Muscle of leg (tissue), 11 donors: ENCODE data around the gene TCP11L2. TPM values are rescaled to one million over a fixed set of nuclear protein-coding genes. Genes with fewer than 3 reads are reported as not detected.
"Not testable (repeated sequence)": the region's sequence is repeated elsewhere in the genome, so short reads cannot be mapped to it uniquely, and the experiment has no call there.

Experiments used
- DNase-seq: peaks from one replicate; pipeline ENCODE4 v3.0.0; 2013
- H3K27ac ChIP-seq: one replicate; pipeline ENCODE4 v1.5.1; 2013; ENCODE audit warnings: mild to moderate bottlenecking, low read length, control low read depth
- H3K27me3 ChIP-seq: one replicate; pipeline ENCODE4 v1.6.1; 2013; ENCODE audit warnings: low read length; ENCODE audit not compliant: control insufficient read depth, insufficient read depth
- H3K36me3 ChIP-seq: one replicate; pipeline ENCODE4 v1.6.1; 2013; ENCODE audit warnings: low read length; ENCODE audit not compliant: control insufficient read depth, insufficient read depth
- H3K4me1 ChIP-seq: one replicate; pipeline ENCODE4 v1.6.1; 2013; ENCODE audit warnings: low read length; ENCODE audit not compliant: control insufficient read depth, insufficient read depth
- H3K4me3 ChIP-seq: one replicate; pipeline ENCODE4 v1.5.1; 2013; ENCODE audit warnings: low read length, control low read depth
- H3K9me3 ChIP-seq: replicated peaks from 2 replicates; pipeline ENCODE4 v1.6.1; 2013; ENCODE audit warnings: low read depth, low read length; ENCODE audit not compliant: control insufficient read depth
- WGBS: methylation state at CpG from one replicate; pipeline ENCODE4 v1.1.5; 2013; ENCODE audit warnings: missing lambda C conversion rate; ENCODE audit not compliant: insufficient coverage; 5-methylcytosine and 5-hydroxymethylcytosine counted together
- polyA plus RNA-seq, 8 donors: library from polyadenylated mRNA; unstranded; fragments of 120-200 nt; gene quantifications; one replicate each; pipeline versions ENCODE4 v1.2.1 to v1.2.3, GENCODE V29; 2013; ENCODE audit warnings: inconsistent platforms in 1 of 8, low replicate concordance in 1 of 8; ENCODE audit not compliant: insufficient read length in 8 of 8, insufficient read depth in 1 of 8
- total RNA-seq: library from RNA; stranded (reverse); fragments of 120-200 nt; gene quantifications from one replicate; pipeline ENCODE4 v1.2.4, GENCODE V29; 2013

Gene TCP11L2
- total and polyA plus RNA-seq, 9 donors = 6.7 to 17.1 (median 8.6) TPM

- Histone ChIP-seq H3K36me3 (no peaks in the 10 kb centered on the region), H3K9me3 (no peaks in the 10 kb centered on the region), H3K4me3 (peak overlapping the region; percentile 1), H3K4me1 (peaks cover 27% of the 10 kb centered on the region), H3K27me3 (no peaks in the 10 kb centered on the region), H3K27ac (peak overlapping the region; percentile 94)
- WGBS = 67% methylated on average over 1 of the region's 5 CpGs
- peak; percentile 70 for DNase-seq
Observed at GRCh38 chr12:106304001-106304421, 1.5 kb downstream of the TCP11L2 start.

DNA sequence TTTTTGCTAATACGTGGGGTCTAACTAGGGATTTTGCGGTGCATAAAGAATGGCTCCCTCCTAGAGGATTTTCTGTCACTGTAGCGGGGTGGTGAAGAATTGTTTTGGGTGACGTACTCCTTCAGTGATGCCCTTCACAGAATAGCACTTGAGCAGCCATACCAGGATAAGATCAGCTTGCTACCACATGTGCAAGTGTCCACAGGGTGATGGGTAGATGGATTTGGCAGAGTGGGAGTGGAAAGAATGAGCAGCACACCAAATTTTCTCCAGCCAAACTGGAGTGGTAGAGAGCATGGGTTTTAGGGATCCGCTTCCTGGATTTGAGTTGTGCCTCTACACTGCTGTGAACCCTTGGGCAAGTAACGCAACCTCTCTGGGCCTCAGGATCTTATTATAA, 2.3 kb downstream of the TCP11L2 start:
- no CpG with 5 or more reads among the region's 6 CpGs for WGBS
- H3K9me3 ChIP-seq = no peaks in the 10 kb centered on the region
- peaks cover 2% of the 10 kb centered on the region for H3K36me3 ChIP-seq
- no peak overlapping the region for H3K27ac ChIP-seq
- DNase-seq = no peak
- no peaks in the 10 kb centered on the region for H3K27me3 ChIP-seq
- no peak overlapping the region for H3K4me3 ChIP-seq
- peaks cover 33% of the 10 kb centered on the region for H3K4me1 ChIP-seq

DNA sequence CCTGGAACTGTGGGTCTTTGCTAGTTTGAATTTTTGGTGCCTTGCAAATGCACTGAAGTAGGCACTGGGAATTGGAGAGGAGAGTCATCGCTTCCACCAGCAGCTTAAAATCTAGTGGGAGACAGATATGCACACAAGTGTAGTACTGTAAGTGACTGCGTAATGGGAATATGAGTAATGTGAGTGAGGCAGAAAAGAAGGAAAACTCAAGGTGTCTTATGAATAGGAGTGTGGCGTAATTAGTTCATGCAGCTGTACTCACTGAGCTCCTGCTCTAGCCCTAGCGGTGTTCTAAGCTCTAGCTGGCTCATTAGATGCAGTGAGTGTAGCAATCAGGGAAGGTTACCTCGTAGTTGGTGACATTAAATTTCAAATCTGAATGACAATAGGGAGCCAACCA, 2.8 kb downstream of the TCP11L2 start:
- peaks cover 36% of the 10 kb centered on the region for H3K4me1 ChIP-seq
- H3K4me3 ChIP-seq = no peak overlapping the region
- no peaks in the 10 kb centered on the region for H3K9me3 ChIP-seq
- no peaks in the 10 kb centered on the region for H3K27me3 ChIP-seq
- no peak overlapping the region for H3K27ac ChIP-seq
- peaks cover 2% of the 10 kb centered on the region for H3K36me3 ChIP-seq
- no peak for DNase-seq
- 76% methylated on average over 5 of the region's 5 CpGs for WGBS

DNA sequence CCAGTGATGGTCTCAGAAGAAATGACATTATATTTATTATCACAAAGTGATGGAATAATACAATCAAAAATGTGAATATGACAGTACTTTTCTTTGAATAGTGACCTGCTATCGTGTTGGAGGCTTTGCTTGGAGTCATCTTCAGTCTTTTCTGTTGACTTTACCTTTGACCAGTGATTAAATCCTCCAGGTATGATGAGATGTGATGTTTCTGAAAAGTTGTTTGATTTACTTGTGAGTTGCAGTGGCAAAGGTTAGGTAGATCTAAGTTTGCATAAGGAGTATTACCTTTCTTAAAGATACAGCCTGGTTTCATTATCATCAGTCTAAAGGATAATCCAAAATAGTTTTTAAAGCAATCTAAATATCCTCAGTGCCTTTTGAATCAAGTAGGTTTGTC, 4.6 kb downstream of the TCP11L2 start:
- Histone ChIP-seq H3K4me3 (no peak overlapping the region), H3K9me3 (no peaks in the 10 kb centered on the region), H3K4me1 (peaks cover 33% of the 10 kb centered on the region), H3K36me3 (peaks cover 2% of the 10 kb centered on the region), H3K27me3 (no peaks in the 10 kb centered on the region), H3K27ac (no peak overlapping the region)
- WGBS = no CpG with 5 or more reads among the region's 1 CpG
- DNase-seq = no peak

DNA sequence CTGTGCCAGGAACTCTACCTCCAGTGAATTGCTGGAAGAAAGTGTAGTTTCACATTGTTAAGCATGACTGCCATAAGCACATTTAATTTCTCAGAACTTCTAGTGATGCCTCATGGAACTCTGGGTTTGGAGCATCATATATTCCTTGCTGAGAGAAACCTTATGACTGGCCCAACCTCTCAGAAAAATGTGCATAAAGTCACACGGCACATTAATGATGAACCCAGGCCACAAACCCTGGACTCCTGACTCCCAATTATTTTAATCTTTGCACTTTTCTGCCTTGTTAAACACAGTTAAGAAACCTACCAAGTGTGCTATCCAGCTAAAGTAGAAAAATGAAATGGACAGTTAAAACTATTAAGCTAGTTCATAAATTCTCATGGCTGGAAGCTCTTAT, 5.6 kb downstream of the TCP11L2 start:
- H3K4me1 ChIP-seq = peaks cover 32% of the 10 kb centered on the region
- H3K4me3 ChIP-seq = no peak overlapping the region
- H3K27ac ChIP-seq = no peak overlapping the region
- DNase-seq = peak; percentile 41
- no peaks in the 10 kb centered on the region for H3K27me3 ChIP-seq
- peaks cover 2% of the 10 kb centered on the region for H3K36me3 ChIP-seq
- no peaks in the 10 kb centered on the region for H3K9me3 ChIP-seq
- WGBS = no CpG with 5 or more reads among the region's 1 CpG

- DNase-seq = no peak
- no peaks in the 10 kb centered on the region for H3K9me3 ChIP-seq
- H3K4me1 ChIP-seq = peaks cover 28% of the 10 kb centered on the region
- no peak overlapping the region for H3K4me3 ChIP-seq
- peaks cover 2% of the 10 kb centered on the region for H3K36me3 ChIP-seq
- no peaks in the 10 kb centered on the region for H3K27me3 ChIP-seq
- H3K27ac ChIP-seq = no peak overlapping the region
- 59% methylated on average over 3 of the region's 3 CpGs for WGBS
Observed at GRCh38 chr12:106308611-106309010, 6.1 kb downstream of the TCP11L2 start.

DNA sequence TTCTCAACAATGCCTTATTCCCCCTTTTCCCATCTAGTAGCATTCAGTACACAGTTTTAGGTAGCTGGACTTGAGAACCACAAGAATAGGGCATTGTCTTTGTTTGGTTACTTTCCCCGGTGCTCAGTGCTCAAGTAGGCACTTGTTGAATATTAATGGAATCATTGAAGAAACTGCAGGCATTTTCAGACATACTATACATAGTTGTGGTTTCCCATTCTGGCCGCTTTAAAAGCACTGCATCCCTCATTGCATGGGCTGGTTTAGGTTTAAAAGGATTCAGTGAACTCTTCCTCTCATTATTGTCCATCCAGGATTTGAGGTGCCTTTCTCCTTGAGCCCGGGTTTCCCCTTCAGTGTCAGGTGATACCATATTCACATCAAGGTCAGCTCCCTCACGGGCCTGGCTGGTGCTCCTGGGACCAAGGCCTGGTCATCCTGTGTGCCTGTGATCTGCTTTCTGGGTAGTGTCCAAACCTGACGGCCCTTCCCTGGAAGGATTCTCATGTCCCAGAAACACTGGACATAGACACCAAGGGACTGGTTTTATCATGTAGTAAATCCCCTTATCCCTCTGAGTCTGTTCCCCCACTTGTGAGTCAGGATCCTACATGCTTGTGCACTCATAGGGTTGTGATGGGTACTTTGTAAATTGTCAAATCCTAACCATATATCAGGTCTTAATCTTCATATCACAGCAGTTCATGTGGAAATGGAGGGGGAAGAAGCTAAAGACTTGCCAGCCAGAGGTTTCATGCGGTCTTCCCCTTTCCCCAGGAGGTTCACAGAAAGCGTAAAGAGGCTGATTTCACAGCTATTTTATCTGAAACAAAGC, 7.4 kb downstream of the TCP11L2 start:
- Histone ChIP-seq H3K4me1 (peaks cover 22% of the 10 kb centered on the region), H3K4me3 (no peak overlapping the region), H3K36me3 (peaks cover 2% of the 10 kb centered on the region), H3K27me3 (no peaks in the 10 kb centered on the region), H3K9me3 (no peaks in the 10 kb centered on the region), H3K27ac (no peak overlapping the region)
- WGBS = 77% methylated on average over 3 of the region's 7 CpGs
- no peak for DNase-seq

GRCh38 chr12:106310687-106311086, 8.2 kb downstream of the TCP11L2 start:
- WGBS = 80% methylated on average over 3 of the region's 5 CpGs
- no peak overlapping the region for H3K27ac ChIP-seq
- peaks cover 22% of the 10 kb centered on the region for H3K4me1 ChIP-seq
- H3K9me3 ChIP-seq = no peaks in the 10 kb centered on the region
- no peaks in the 10 kb centered on the region for H3K27me3 ChIP-seq
- no peak for DNase-seq
- H3K4me3 ChIP-seq = no peak overlapping the region
- peaks cover 5% of the 10 kb centered on the region for H3K36me3 ChIP-seq

- Histone ChIP-seq H3K27ac (no peak overlapping the region), H3K27me3 (no peaks in the 10 kb centered on the region), H3K9me3 (no peaks in the 10 kb centered on the region), H3K4me3 (no peak overlapping the region), H3K4me1 (peaks cover 22% of the 10 kb centered on the region), H3K36me3 (peaks cover 5% of the 10 kb centered on the region)
- WGBS = 9% methylated on average over 2 of the region's 8 CpGs
- DNase-seq = no peak
Observed at GRCh38 chr12:106311139-106311538, 8.6 kb downstream of the TCP11L2 start.

- not testable (repeated sequence) for H3K4me3 ChIP-seq, H3K27ac ChIP-seq, H3K9me3 ChIP-seq, H3K36me3 ChIP-seq, H3K27me3 ChIP-seq, DNase-seq
- no CpG with 5 or more reads among the region's 4 CpGs for WGBS
- peaks cover 19% of the 10 kb centered on the region for H3K4me1 ChIP-seq
Observed at GRCh38 chr12:106313413-106313812, 10.9 kb downstream of the TCP11L2 start.
